Large intestine (tissue), 3 donors: Measurements from ENCODE around the gene MOGAT3. TPM values are rescaled to one million over a fixed set of nuclear protein-coding genes. Genes with fewer than 3 reads are reported as not detected.

Experiments used
- DNase-seq, 2 donors: peaks; one replicate each; pipeline versions ENCODE4 v3.0.0 to v3.0.0-alpha.2; 2013
- H3K27ac ChIP-seq: one replicate; pipeline ENCODE4 v1.5.1; 2013; ENCODE audit warnings: low read length
- H3K27me3 ChIP-seq: 2 replicates; pipeline ENCODE4 v1.6.1; 2013; ENCODE audit warnings: low read length; ENCODE audit not compliant: control insufficient read depth, insufficient read depth
- H3K36me3 ChIP-seq: 2 replicates; pipeline ENCODE4 v1.6.1; 2013; ENCODE audit warnings: low read length; ENCODE audit not compliant: control insufficient read depth, insufficient read depth
- H3K4me1 ChIP-seq: one replicate; pipeline ENCODE4 v1.6.1; 2013; ENCODE audit warnings: low read length; ENCODE audit not compliant: control insufficient read depth, insufficient read depth
- H3K4me3 ChIP-seq: one replicate; pipeline ENCODE4 v1.5.1; 2013; ENCODE audit warnings: low read length
- H3K9me3 ChIP-seq: one replicate; pipeline ENCODE4 v1.6.1; 2013; ENCODE audit warnings: mild to moderate bottlenecking, low read depth, low read length, moderate library complexity; ENCODE audit not compliant: control insufficient read depth
- WGBS: methylation state at CpG from one replicate; pipeline ENCODE4 v1.1.5; 2013; ENCODE audit warnings: low lambda C conversion rate; ENCODE audit not compliant: insufficient coverage; 5-methylcytosine and 5-hydroxymethylcytosine counted together
- polyA plus RNA-seq: library from polyadenylated mRNA; unstranded; fragments of 120-200 nt; gene quantifications from one replicate; pipeline ENCODE4 v1.2.1, GENCODE V29; 2013

The MOGAT3 gene
- polyA plus RNA-seq, 1 donor: 72.1 TPM

GRCh38 chr7:101217388-101218235 is 16.8 kb upstream of the MOGAT3 start, which contains the start of the genes PLOD3 and ZNHIT1:
Gene PLOD3 (minus strand): TSS chr7:101217581. CDS start chr7:101217274, 307 bp downstream.
Gene ZNHIT1 (plus strand): TSS chr7:101218165. CDS start chr7:101218196, 31 bp downstream.
- H3K36me3 ChIP-seq: peaks cover 26% of the 10 kb centered on the region
- H3K4me1 ChIP-seq: peaks cover 29% of the 10 kb centered on the region
- DNase-seq: peak; percentile 97 to 98
- H3K4me3 ChIP-seq: peak within 1 kb of the TSS; percentile 71
- peaks cover 3% of the 10 kb centered on the region for H3K9me3 ChIP-seq
- WGBS: 0% methylated on average over 1 of the region's 57 CpGs
- H3K27me3 ChIP-seq: no peaks in the 10 kb centered on the region
- peak within 1 kb of the TSS; percentile 95 for H3K27ac ChIP-seq

GRCh38 chr7:101216860-101217387 is 16.1 kb upstream of the MOGAT3 start:
- Histone ChIP-seq H3K4me1 (peaks cover 29% of the 10 kb centered on the region), H3K27ac (peak overlapping the region; percentile 95), H3K27me3 (no peaks in the 10 kb centered on the region), H3K36me3 (peaks cover 28% of the 10 kb centered on the region), H3K9me3 (no peaks in the 10 kb centered on the region), H3K4me3 (peak overlapping the region; percentile 71)
- no CpG with 5 or more reads among the region's 34 CpGs for WGBS
- DNase-seq: peak in 1 of 2 donors; percentile 54

GRCh38 chr7:101216001-101216859 is 15.4 kb upstream of the MOGAT3 start:
- Histone ChIP-seq H3K27ac (peak overlapping the region; percentile 95), H3K4me3 (peak overlapping the region; percentile 71), H3K27me3 (no peaks in the 10 kb centered on the region), H3K36me3 (peaks cover 30% of the 10 kb centered on the region), H3K4me1 (peaks cover 29% of the 10 kb centered on the region), H3K9me3 (no peaks in the 10 kb centered on the region)
- WGBS: no CpG with 5 or more reads among the region's 31 CpGs
- DNase-seq: no peak

GRCh38 chr7:101212014-101212413 is 11.2 kb upstream of the MOGAT3 start:
- Histone ChIP-seq H3K4me1 (peaks cover 9% of the 10 kb centered on the region), H3K4me3 (no peak overlapping the region), H3K9me3 (no peaks in the 10 kb centered on the region), H3K27ac (no peak overlapping the region), H3K36me3 (peaks cover 61% of the 10 kb centered on the region), H3K27me3 (no peaks in the 10 kb centered on the region)
- no peak for DNase-seq
- no CpG with 5 or more reads among the region's 8 CpGs for WGBS

- Histone ChIP-seq H3K4me3 (no peak overlapping the region), H3K4me1 (peaks cover 5% of the 10 kb centered on the region), H3K36me3 (peaks cover 64% of the 10 kb centered on the region), H3K9me3 (no peaks in the 10 kb centered on the region), H3K27me3 (no peaks in the 10 kb centered on the region), H3K27ac (no peak overlapping the region)
- WGBS: no CpG with 5 or more reads among the region's 24 CpGs
- DNase-seq: no peak
Observed at GRCh38 chr7:101211501-101211900, 10.7 kb upstream of the MOGAT3 start.

- no peaks in the 10 kb centered on the region for H3K4me1 ChIP-seq
- peaks cover 65% of the 10 kb centered on the region for H3K36me3 ChIP-seq
- no peak for DNase-seq
- H3K4me3 ChIP-seq: no peak overlapping the region
- H3K9me3 ChIP-seq: no peaks in the 10 kb centered on the region
- H3K27ac ChIP-seq: no peak overlapping the region
- no CpG with 5 or more reads among the region's 19 CpGs for WGBS
- no peaks in the 10 kb centered on the region for H3K27me3 ChIP-seq
Observed at GRCh38 chr7:101210143-101210542, 9.3 kb upstream of the MOGAT3 start.

- no peaks in the 10 kb centered on the region for H3K9me3 ChIP-seq
- H3K4me1 ChIP-seq: no peaks in the 10 kb centered on the region
- no peak overlapping the region for H3K4me3 ChIP-seq
- H3K27me3 ChIP-seq: no peaks in the 10 kb centered on the region
- H3K27ac ChIP-seq: no peak overlapping the region
- WGBS: no CpG with 5 or more reads among the region's 14 CpGs
- peaks cover 62% of the 10 kb centered on the region for H3K36me3 ChIP-seq
- no peak for DNase-seq
Observed at GRCh38 chr7:101208794-101209193, 8.0 kb upstream of the MOGAT3 start.

- H3K36me3 ChIP-seq: peaks cover 53% of the 10 kb centered on the region
- no peak for DNase-seq
- no CpG with 5 or more reads among the region's 17 CpGs for WGBS
Observed at GRCh38 chr7:101207459-101207858, 6.6 kb upstream of the MOGAT3 start.

GRCh38 chr7:101206665-101207042 is 5.8 kb upstream of the MOGAT3 start:
- Histone ChIP-seq H3K9me3 (no peaks in the 10 kb centered on the region), H3K36me3 (peaks cover 45% of the 10 kb centered on the region), H3K27me3 (peaks cover 13% of the 10 kb centered on the region), H3K4me1 (peaks cover 6% of the 10 kb centered on the region), H3K27ac (no peak overlapping the region), H3K4me3 (no peak overlapping the region)
- no CpG with 5 or more reads among the region's 19 CpGs for WGBS
- no peak for DNase-seq

More at GRCh38 chr7:101207459-101207858, 6.6 kb upstream of the MOGAT3 start:
- H3K27ac ChIP-seq: no peak overlapping the region
- peaks cover 5% of the 10 kb centered on the region for H3K27me3 ChIP-seq
- no peak overlapping the region for H3K4me3 ChIP-seq
- H3K4me1 ChIP-seq: peaks cover 2% of the 10 kb centered on the region
- no peaks in the 10 kb centered on the region for H3K9me3 ChIP-seq
